HG03060 (cell line): ENCODE results near the gene PRDX4.
"Not testable (repeated sequence)": the region's sequence is repeated elsewhere in the genome, so short reads cannot be mapped to it uniquely, and the experiment has no call there.

Experiments
- ATAC-seq: cut with Tn5 transposase; IDR thresholded peaks from one replicate; pipeline ENCODE4 v1.9.1; 2021; ENCODE audit warnings: low read depth, moderate number of reproducible peaks; ENCODE audit not compliant: unreplicated experiment

PRDX4 gene

DNA sequence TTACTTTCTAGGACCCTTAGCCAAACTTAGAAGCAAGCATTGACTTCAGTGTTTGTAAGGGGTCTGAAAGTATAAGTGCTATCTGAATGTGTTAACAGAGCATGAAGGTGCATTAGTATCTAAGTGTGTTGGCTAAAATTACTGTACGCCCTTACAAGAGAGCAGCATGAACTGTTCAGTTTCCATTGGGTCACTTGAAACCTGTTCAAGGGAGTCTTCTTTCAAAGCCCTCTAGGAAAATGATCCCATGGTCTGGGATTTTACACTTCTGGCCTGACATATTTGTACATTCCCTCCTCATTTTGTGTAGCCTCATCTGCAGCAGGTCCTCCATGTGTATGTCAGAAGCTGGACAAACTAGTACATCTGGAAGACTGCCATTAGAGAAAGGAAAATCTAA, 3.2 kb downstream of the PRDX4 start:
- ATAC-seq: no peak

DNA sequence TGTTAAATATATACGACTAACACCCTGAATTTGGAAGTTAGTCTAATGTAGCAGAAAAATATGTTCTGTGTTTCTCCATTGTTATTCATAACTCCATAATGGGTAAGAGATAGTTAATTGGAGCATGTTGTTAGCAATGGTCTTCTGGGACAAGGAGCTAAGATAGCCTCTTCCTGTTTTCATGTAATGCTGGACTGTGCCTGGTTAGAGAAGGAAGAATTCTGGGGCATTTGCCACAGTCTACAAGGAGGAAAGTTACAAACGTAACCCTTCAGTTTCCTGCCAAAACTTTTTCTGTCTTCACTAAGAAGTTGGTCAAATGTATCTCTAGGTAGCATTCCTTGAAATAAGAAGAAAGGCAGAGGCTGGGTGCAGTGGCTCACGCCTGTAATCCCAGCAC, 5.8 kb downstream of the PRDX4 start:
- no peak for ATAC-seq

DNA sequence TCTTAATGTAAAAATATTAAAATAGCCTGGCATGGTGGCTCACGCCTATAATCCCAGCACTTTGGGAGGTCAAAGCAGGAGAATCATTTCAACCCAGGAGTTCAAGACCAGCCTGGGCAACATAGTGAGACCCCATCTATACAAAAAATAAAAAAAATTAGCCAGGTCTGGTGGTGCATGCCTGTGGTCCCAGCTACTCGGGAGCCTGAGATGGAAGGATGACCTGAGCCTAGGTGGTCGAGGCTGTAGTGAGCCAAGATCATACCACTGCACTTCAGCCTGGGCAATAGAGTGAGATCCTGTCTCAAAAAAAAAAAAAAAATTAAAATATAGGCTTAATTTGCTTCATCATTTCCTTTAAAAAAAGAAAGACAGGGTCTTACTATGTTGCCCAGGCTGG, 9.2 kb downstream of the PRDX4 start:
- ATAC-seq: not testable (repeated sequence)

- no peak for ATAC-seq
Observed at GRCh38 chrX:23692166-23692565, 24.9 kb downstream of the PRDX4 start.

DNA sequence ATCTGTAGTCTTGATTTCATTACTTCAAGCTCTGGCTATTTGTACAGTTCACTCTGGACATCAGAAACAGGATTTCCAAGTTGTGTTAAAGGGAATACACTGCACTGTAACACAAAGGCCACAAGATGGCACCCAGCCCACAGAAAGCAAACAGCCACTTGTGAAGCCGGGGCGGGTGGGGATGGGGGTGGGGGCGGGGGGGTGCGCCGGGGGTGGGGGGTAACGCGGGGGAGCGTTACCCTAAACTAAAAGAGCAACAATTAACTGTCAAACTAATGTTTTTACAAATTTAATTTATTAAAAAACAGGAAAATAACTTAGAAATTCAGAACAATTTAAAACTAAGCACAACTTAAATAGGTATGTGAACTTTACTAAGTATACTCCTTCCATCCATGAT, 27.3 kb downstream of the PRDX4 start:
- ATAC-seq: no peak

GRCh38 chrX:23699636-23700194, 32.4 kb downstream of the PRDX4 start:
- no peak for ATAC-seq

DNA sequence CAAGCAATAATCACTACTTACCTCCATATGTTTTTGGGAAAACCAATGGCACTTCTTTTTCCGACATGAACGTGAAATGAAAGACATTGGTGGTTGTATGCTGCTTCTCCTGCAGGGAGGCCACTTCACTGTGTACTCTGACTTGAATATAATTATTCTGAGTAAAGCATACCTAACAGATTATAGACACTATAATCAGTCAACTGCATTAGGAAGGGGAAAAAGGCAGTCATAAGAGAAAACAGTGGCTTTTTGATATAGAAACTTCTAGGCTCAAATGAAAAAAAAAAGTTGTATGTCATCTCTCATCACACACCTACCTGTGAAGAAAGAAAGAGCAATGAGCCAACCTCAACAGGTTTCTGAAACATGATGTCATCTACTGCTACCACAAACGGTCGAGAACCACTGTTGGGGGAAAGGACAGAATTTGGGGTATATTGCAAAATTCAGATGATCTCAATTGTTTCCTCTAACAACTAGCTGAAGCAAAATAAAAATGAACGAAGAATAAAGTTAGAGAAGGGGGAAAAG, 37.4 kb downstream of the PRDX4 start:
- ATAC-seq: no peak

GRCh38 chrX:23705235-23705634, 37.9 kb downstream of the PRDX4 start:
- ATAC-seq: no peak

GRCh38 chrX:23720117-23720677, 52.9 kb downstream of the PRDX4 start:
- no peak for ATAC-seq

- ATAC-seq: no peak
Observed at GRCh38 chrX:23726191-23726590, 58.9 kb downstream of the PRDX4 start.

- ATAC-seq: no peak
Observed at GRCh38 chrX:23727206-23727605, 59.9 kb downstream of the PRDX4 start.

DNA sequence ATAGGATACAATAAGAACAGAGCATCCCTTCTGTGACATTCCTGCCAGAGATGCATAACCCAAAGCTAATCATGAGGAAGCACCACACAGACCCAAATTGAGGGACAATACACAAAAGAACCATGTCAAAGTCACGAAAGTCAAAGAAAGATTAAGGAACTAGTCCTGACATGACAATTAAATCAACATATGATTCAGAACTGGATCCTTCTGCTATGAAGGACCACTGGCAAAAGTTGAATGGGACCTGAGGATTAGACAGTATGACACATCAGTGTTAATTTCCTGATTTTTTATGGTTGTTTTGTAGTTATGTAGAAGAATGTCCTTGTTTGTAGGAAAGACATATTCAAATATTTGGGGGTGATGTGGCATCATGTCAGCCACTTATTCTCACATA, 61.9 kb downstream of the PRDX4 start:
- ATAC-seq: no peak

GRCh38 chrX:23731951-23732350, 64.7 kb downstream of the PRDX4 start:
- no peak for ATAC-seq

DNA sequence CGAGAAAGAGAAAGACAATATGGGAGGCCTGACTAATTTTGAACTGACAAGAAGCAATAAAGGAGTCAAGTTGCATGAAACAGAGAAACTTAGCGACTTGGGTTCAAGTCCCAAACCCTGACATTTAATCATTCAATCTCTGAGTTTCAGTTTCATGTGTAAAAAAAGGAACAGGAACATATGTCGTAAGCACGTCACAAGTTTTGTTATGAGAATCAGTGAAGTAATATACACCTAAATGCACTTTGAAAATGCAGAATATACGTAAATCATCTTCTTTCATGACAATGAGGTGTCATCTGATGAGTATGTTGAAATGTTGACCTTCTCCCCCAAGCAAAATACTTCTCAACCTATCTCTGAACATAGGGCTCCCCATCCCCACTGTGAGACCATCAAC, 65.4 kb downstream of the PRDX4 start:
- ATAC-seq: peak; percentile 82
